ENCODE results near the gene HIBCH.
"Not testable (repeated sequence)": the region's sequence is repeated elsewhere in the genome, so short reads cannot be mapped to it uniquely, and the experiment has no call there.

The HIBCH gene

DNA sequence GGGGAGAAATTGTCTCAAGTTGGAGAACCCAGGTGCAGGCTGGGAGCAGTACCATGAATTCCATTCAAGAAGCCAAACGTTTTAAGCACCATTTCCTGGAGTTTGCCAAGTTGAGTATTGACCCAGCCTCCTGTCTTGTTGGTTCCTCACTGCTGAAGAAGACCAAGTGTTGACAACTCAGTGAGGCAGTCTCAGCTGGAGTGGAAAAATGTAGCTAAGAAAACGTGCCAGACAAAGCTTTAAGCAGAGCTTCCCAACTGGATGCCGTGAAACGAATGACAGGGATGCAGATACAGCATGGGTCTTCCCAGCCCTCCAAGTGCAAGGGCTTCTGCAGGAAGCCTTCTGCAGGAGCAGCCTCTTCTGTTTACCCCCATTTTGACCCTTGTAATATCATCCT lies 23.0 kb upstream of the HIBCH start:
- DNase-seq: no peak

- DNase-seq: peak; percentile 13
Measured at GRCh38 chr2:190340369-190340768, 20.7 kb upstream of the HIBCH start.

GRCh38 chr2:190339394-190339793 lies 19.8 kb upstream of the HIBCH start:
- DNase-seq: no peak

DNA sequence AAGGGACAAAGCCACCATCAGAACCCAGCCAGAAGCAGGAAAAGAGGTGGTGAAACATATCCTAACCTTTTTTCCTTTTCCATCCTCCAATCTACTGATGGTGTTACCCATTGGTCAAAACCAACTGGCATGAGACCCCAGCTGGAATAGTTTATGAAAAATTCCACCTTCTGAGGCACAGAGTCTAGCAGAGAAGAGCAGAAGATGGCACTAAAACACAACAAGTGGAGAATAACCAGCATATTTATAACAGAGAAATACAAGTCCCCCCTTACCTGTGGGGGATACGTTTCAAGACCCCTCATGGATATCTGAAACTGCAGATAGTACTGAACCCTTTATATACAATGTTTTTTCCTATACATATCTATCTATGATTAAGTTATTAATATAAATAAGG lies 18.8 kb upstream of the HIBCH start:
- DNase-seq: no peak

DNA sequence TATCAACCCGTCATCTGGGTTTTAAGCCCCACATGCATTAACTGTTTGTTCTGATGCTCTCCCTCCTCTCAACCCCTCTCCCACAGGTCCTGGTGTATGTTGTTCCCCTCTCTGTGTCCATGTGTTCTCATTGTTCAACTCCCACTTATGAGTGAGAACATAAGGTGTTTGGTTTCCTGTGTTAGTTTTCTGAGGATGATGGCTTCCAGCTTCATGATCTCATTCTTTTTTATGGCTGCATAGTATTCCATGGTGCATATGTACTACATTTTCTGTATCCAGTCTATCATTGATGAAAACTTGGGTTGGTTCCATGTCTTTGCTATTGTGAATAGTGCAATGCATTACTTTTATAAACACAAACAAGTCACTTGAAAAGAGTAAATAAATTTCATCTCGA lies 16.8 kb upstream of the HIBCH start:
- no peak for DNase-seq

DNA sequence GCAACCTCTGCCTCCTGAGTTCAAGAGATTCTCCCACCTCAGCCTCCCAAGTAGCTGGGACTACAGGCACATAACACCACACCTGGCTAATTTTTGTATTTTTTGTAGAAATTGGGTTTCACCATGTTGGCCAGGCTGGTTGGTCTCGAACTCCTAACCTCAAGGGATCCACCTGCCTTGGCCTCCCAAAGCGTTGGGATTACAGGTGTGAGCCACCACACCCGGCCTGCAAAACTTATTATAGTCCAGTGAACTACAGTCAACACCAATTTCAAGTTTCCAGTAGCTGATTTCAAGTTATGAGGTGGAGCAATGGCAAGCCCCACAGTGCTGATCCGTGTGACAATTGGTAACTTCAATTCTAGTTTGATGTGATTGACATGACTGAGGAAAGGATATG lies 16.0 kb upstream of the HIBCH start:
- DNase-seq: not testable (repeated sequence)

DNA sequence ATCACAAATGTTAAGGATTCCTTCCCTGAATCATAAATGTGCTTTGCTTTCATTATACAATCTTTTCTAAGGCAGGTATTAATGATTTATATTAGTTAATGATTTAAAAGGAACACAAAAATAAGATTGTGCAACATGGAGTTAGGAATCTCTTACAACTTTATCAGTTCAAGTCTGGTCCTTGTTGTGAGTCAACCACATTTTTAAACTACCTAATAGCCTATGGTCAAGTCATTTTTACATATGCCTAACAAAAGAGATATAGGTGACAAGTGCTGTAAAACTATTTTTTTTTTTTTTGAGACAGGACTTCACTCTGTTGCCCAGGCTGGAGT lies 15.6 kb upstream of the HIBCH start:
- no peak for DNase-seq

DNA sequence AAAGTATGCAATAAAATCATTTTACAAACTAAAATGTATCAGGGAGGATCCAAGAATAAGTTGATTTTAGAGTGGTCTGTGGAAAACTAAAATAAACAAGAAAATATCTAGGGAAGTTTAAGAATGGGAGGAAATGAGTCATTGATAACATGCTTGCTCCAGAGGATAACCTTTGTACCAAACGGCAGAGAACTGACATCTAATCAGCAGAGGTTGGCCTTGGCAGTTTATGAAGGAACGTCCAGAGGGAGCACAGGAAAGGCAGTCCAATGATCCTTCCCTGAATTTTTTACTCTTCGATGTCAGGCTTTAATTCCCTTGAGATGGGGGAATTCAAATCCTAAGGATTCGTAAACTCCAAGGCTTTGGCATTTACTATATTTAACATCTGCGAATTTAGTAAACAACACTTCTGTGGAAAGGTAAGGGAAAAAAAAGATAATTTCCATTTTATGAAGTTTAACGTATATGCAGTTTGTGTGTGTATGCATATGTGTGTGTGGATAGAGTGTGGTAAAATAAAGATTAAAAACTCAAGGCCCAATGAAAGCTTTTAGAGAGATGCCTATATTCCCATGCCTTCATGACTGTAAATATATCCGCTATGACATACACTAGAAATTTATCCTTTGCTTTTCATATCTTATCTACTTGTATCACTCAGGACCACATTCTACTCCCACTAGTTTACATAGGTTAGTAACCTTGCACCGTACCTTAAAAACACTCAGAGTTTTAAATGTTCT lies 15.0 kb upstream of the HIBCH start:
- no peak for DNase-seq

DNA sequence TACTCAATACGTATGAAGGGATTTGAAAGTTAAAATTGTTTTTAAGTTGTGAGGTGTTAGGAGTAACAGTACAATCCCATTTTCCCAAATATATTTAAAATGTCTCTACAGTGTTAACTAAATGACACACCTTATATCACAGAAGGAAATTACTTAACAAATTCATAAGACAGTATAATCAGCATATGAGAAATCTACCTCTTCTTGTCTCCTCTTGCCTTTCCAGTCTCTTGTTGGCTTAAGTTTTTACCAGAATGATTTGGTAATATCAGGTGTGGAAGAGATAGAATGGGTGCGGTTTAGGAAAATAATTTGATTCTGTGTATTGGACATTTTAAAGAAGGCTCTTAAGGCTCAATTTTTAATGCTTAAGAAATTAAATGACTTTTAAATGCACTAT lies 14.3 kb upstream of the HIBCH start:
- no peak for DNase-seq

GRCh38 chr2:190333395-190333794 lies 13.8 kb upstream of the HIBCH start:
- no peak for DNase-seq

GRCh38 chr2:190328573-190329147 lies 9.0 kb upstream of the HIBCH start:
- no peak for DNase-seq

DNA sequence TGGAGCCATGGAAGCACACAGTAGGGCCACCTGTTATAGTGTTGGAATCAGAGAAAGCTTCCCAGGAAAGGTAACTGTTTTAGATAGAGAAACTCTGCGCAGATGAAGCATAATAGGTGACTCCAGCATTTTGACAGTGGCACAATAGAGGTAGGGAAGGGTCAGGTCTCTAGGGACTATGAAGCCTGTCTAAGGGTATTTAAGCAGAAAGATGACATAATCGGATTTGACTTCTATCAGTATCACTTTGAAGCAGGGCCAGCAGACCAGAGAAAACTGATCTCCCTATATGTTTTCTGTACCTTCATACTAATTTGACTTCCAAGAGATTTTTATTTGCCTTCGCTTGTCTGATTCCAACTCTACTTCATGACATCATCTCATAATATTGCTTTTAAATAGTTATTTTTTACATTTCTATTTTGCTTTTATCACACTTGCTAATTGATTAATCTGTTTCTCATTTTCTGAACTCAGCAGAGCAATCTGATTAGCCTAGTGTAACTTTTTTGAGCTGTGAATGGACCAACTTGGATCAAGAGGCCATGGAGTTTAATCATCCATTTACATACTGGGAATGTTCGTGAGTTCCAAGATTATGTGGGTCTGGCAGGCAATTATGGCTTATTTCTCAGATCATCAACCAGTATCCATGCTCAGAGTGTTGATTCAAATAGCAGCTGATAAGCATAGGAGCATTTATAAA lies 8.4 kb upstream of the HIBCH start:
- no peak for DNase-seq

DNA sequence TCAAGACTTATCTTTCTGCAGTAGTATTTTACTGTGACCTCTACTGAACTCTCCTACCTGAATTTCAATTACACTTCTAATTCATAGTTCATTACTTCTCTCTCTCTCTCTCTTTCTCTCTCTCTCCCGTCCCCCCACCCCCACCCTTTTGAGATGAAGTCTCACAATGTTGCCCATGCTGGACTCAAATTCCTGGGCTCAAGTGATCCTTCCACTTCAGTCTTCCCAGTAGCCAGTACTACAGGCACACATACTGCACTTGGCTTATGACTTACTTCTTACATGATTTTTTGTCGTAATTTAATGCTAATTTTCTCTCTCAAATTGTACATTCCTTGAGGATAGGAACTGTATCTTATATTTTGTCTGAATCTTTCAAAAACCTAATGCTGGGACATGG lies 6.0 kb upstream of the HIBCH start:
- DNase-seq: no peak

- DNase-seq: no peak
Measured at GRCh38 chr2:190323406-190323805, 3.8 kb upstream of the HIBCH start.

GRCh38 chr2:190320696-190321095 lies 1.1 kb upstream of the HIBCH start:
- DNase-seq: peak; percentile 60

- peak; percentile 24 for DNase-seq
Measured at GRCh38 chr2:190318931-190319554, 583 bp downstream of the HIBCH start.

GRCh38 chr2:190318514-190318913 lies 1.1 kb downstream of the HIBCH start:
- no peak for DNase-seq

DNA sequence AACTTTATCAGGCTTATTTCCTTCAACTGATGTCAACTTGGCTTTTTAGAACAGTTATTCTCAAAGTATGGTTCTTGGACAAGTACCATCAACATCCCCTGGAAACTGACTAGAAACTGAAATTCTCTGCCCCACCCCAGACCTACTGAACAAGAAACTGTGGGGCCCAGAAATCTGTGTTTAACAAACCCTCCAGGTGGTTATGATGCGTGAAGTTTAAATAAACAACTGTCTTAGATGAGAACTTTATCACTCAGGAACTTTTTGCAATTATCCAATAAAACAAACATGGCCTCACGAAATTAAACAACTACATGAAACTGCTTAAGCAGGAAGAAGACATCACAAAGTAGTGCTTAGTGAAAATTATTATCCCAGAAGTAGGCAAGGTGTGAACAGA lies 4.4 kb downstream of the HIBCH start:
- no peak for DNase-seq

DNA sequence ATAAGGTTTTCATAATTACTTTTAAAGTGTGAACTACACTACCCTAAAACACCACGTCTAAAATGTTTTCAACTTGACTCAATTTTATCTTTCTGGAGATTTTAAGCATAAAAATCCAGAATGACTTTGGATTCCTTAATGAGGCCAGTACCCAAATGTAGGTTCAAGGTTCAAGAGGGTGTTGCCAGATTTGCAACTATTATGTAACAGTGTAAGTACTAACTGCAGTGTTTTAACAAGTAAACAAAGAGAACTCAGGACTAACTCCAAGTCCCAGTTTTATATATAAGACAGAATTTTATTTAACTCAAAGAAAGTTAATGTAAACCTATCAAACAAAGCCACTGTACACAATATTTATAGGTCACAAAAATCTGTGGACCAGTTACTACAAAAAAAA lies 5.7 kb downstream of the HIBCH start:
- no peak for DNase-seq

- DNase-seq: not testable (repeated sequence)
Measured at GRCh38 chr2:190312635-190313025, 7.0 kb downstream of the HIBCH start.

- no peak for DNase-seq
Measured at GRCh38 chr2:190311893-190312634, 7.6 kb downstream of the HIBCH start.

GRCh38 chr2:190308031-190308430 lies 11.6 kb downstream of the HIBCH start:
- no peak for DNase-seq

DNA sequence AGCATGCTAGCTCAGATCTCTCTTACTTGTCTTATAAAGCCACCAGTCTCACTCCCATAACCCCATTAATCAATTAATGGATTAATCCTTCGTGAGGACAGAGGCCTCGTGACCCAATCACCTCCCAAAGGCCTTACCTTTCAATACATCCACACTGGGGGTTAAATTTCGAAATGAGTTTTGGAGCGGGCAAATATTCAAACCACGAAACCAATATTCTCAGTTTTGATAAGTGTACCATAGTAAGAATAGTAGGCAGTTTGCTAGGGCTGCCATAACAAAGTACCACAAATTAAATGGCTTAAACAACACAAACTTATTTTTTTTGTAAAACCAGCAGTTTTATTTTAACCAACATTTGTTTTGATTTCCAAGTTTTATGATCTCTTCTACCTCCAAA lies 15.2 kb downstream of the HIBCH start:
- DNase-seq: no peak

Data from activated CD4-positive, alpha-beta T cell treated with anti-CD3 and anti-CD28 coated beads for 48 hours (primary cell).